Measurements from ENCODE around the gene HMCES. TPM values are rescaled to one million over a fixed set of nuclear protein-coding genes. Genes with fewer than 3 reads are reported as not detected.
A peak's percentile ranks its signal among the peaks of the same experiment; 100 is the strongest.

HMCES gene
- total and polyA plus RNA-seq, 2 of the 13 experiments (the other 11 are each of a cell fraction or from before 2014, with no cell fraction given): 16.1 to 37.5 TPM

- TF ChIP-seq ZNF574 (CRISPR knock-in tag; IDR thresholded peaks at IDR 0.05): no peak
- no peak for TF ChIP-seq ZNF256 (CRISPR knock-in tag; conservative IDR thresholded peaks at IDR 0.05)
- TF ChIP-seq ZNF644 (CRISPR knock-in tag; IDR thresholded peaks at IDR 0.05; ENCODE audit: low read depth): no peak
- TF ChIP-seq ZC3H4 (CRISPR knock-in tag; IDR thresholded peaks at IDR 0.05; ENCODE audit: borderline replicate concordance): no peak
- TF ChIP-seq ETV6 (CRISPR knock-in tag; conservative IDR thresholded peaks at IDR 0.05): no peak
- TF ChIP-seq ERF (CRISPR knock-in tag; IDR thresholded peaks at IDR 0.05): peak; percentile 40; the same call in 1 of the 2 replicates
- TF ChIP-seq, protein P1, sequence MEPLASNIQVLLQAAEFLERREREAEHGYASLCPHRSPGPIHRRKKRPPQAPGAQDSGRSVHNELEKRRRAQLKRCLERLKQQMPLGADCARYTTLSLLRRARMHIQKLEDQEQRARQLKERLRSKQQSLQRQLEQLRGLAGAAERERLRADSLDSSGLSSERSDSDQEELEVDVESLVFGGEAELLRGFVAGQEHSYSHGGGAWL (CRISPR knock-in tag; IDR thresholded peaks at IDR 0.05): no peak
- no peak for TF ChIP-seq SIX1 (CRISPR knock-in tag; IDR thresholded peaks at IDR 0.05; ENCODE audit: borderline replicate concordance)
- TF ChIP-seq ZNF3 (CRISPR knock-in tag; IDR thresholded peaks at IDR 0.05): no peak
- TF ChIP-seq HINFP (CRISPR knock-in tag; IDR thresholded peaks at IDR 0.05; ENCODE audit: low read depth): no peak
- no peak for TF ChIP-seq SNAPC4 (CRISPR knock-in tag; IDR thresholded peaks at IDR 0.05)
- no peak for TF ChIP-seq ZNF34 (CRISPR knock-in tag; IDR thresholded peaks at IDR 0.05; ENCODE audit: borderline replicate concordance)
- no peak for TF ChIP-seq PHB2 (IDR thresholded peaks at IDR 0.05; ENCODE audit: partially characterized antibody)
- TF ChIP-seq TBX2 (CRISPR knock-in tag; IDR thresholded peaks at IDR 0.05; ENCODE audit: borderline replicate concordance): peak; percentile 27; the same call in 1 of the 2 replicates
- no peak for TF ChIP-seq XBP1 (CRISPR knock-in tag; IDR thresholded peaks at IDR 0.05)
- TF ChIP-seq ZZZ3 (CRISPR knock-in tag; IDR thresholded peaks at IDR 0.05; ENCODE audit: borderline replicate concordance): no peak
- TF ChIP-seq CREB1 (IDR thresholded peaks at IDR 0.05): no peak
- TF ChIP-seq CREB1 (CRISPR knock-in tag; IDR thresholded peaks at IDR 0.05): no peak
- TF ChIP-seq ZNF773 (CRISPR knock-in tag; IDR thresholded peaks at IDR 0.05; ENCODE audit: borderline replicate concordance): no peak
- no peak for TF ChIP-seq NCOR1 (IDR thresholded peaks at IDR 0.05; ENCODE audit: borderline replicate concordance, low read length)
- TF ChIP-seq STAT5B (CRISPR knock-in tag; IDR thresholded peaks at IDR 0.05): no peak
- TF ChIP-seq MED1 (CRISPR knock-in tag; IDR thresholded peaks at IDR 0.05): 0 out of 2 replicates have a peak, but pooled peaks have one; percentile 30
- no peak for TF ChIP-seq THAP11 (CRISPR knock-in tag; IDR thresholded peaks at IDR 0.05)
Measured at GRCh38 chr3:129323651-129324294, 45.1 kb downstream of the HMCES start (continued).
